NCI-H1092 (cell line): ENCODE results near the gene ENTPD2.

ENCODE experiments used
- DNase-seq: peaks from one replicate; lab custom pipeline; 2025; lab: John Stamatoyannopoulos, UW

The ENTPD2 gene

DNA sequence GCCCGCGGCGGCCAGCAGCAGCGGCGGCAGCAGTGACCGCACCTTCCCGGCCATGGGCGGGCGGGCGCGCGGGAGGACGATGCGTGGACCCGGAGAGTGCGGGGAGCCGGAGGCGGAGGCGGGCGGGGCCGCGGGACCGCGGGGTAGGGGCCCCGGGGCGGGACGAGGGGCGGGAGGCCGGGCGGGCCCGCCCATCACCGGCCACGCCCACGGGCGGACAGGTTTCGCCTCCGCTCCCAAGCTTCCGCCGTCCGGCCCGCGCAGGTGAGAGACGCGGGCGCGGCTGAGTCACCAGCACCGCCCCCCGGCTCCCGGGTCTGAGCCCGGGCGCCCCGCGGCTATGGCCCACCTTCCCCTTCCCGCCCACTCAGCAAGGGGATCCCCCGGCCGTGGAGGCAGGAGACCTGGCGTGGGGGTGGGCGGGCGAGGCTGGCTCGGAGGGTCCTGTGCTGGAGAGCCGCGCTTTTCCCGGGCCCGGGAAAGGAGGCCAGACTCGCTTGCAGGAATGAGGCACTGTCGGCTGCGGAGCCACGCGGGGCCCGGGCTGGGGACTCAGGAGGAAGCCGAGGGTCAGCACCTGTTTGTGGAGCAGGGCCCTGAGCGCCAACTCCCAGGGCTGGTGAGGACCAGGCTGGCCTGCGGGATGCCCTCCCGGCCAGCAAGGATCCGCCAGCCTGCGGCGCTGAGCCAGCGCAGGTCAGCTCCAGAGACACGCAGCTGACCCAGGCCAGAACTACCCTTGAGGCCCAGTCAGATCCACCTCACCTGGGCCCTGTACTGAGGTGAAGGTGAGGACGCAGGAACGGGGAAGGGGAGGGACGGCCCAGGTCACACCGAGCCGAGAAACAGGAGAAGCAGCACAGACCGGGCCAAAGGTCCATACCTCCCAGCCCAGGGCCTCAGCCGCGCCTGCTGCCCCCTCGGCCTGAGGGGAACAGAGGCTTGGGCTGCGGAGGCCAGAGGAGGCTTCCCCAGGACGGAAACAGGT, at the start of gene ENTPD2:
TSS of gene ENTPD2 (minus strand) at position 118 of the 988 bp plus-strand sequence. CDS start at position 54, 64 bp downstream.
- DNase-seq: no peak

DNA sequence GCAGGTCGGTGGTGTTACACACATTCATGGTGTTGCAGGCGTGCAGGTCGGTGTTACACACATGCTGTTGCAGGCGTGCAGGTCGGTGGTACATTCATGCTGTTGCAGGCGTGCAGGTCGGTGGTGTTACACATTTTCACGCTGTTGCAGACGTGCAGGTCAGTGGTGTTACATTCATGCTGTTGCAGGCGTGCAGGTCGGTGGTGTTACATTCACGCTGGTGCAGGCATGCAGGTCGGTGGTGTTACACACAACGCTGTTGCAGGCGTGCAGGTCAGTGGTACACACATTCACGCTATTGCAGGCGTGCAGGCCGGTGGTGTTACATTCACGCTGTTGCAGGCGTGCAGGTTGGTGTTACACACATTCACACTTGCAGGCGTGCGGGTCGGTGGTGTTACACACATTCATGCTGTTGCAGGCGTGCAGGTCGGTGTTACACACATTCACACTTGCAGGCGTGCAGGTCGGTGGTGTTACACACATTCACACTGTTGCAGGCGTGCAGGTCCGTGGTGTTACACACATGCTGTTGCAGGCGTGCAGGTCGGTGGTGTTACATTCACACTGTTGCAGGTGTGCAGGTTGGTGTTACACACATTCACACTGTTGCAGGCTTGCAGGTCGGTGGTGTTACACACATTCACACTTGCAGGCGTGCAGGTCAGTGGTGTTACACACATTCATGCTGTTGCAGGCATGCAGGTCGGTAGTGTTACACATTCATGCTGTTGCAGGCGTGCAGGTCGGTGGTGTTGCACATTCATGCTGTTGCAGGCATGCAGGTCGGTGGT, 49.5 kb upstream of the ENTPD2 start:
- DNase-seq: no peak

DNA sequence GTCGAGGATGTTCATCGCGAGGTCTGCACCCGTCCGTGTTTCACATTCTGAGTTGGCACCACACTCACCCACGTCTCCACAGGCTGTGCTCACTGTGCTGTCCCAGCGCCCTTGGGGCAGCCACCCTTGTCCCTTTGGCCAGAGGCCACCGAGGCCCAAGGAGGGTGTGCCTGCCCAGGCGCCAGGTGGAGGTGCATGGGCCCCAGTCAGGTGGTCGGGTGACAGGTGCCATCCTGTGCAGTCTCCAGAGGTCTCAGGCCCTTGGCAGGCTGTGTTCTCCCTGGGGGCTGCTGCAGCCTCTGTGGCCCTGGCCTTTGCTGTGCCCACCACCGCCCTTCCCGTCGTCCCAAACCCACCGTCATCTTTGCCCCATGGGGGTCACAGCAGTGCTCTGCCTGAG, 45.4 kb upstream of the ENTPD2 start:
- DNase-seq: no peak

DNA sequence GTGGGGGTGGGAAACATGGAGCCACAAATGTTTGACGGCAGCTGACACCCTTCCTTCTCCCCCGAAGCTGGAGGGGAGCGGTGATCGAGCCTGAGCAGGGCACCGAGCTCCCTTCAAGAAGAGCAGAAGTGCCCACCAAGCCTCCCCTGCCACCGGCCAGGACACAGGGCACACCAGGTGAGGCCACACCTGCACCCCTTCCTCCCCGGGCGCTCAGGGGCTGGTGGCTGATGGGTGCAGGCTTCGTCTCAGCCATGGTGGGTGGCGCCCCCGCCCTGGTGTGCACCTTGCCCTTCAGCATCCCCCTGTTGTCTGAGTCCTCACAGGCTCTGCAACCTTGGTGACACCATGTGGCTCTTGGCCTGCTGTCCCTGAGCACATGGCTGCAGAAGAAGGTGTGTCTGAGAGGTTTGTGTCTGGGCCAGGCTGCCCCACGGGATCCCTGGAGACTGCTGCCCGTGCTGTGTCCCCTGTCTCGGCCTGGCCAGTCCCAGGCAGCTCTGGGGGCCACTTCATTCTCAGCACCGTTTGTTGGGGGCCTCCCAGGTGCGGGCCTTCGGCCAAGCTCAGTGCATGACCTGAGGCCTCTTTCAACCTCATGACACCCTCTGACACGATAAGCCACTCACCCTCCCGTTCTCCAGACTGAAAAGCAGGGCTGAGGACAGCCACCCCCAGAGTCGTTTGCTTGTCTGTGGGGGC, 44.1 kb upstream of the ENTPD2 start:
- no peak for DNase-seq

DNA sequence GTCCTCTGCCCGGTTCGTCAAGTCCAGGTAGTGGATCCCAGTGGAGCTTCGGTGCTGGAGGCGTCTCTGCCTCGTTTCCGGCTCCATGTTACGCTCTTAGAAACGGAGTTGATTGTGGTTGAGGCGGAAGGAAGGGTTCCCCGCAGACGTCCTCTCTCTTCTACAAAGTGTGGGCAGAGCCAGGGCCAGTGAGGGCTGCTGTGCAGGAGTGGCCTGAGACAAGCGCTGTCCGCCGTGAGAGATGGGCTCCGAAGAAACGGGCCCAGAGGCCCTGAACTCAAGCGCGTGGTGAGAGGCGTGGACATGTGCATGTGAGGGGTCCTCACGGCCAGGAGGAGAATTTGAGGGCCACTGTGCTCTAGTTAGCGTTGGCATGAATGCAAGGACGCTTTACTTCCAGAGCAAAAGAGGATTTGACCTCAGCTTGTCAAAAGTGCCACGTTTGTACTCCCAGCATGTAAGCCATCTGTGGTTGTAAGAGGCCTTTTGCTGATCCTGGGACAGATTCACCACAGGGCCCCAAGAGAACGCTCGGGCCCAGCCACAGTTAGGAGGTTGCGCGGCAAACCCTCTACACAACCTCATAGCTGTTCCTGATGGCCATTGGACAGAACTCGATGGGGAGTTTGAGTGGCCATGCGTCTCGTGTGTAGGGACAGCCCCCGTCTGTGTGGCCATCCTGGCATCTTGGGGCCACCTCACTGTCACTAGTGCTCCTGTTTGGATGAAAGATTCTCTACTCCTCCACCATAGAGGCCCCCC, 43.1 kb upstream of the ENTPD2 start:
- no peak for DNase-seq

DNA sequence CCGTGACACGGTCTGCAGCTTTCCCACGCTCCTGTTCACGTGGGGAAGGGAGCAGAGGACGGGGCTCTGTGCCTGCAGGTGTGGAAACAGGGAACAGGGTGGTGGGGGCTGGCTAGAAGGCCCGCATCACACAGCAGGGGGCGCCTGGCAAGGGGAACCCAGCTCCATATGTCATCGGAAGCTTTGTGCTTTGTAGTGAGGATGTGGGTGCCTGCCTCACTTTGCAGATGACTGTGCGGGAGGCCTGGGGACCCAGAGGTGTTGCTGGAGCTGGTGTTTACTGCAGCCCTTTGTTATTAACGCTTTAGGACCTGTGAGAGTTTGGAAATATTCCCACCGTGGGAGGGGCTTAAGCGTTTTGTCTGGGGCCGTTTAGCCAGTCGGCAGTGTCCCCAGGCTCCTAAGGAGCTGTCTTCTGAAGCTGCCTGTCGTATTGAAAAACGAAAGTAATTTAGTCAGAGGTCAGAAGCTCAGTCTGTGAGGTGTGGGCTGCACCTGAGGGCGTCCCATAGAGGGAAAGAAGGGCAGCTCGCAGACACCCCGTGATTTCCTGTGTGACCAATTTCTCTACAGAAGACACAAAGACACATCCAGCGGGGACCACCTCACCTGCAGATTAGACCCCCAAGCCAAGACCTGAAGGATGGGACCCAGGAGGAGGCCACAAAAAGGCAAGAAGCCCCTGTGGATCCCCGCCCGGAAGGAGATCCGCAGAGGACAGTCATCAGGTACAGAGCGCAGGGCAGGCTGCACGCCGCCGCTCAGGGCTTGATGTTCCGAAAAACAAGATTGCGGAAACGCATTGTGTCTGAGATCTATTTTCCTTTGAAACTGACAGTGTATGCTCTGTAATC, 42.0 kb upstream of the ENTPD2 start:
- no peak for DNase-seq

DNA sequence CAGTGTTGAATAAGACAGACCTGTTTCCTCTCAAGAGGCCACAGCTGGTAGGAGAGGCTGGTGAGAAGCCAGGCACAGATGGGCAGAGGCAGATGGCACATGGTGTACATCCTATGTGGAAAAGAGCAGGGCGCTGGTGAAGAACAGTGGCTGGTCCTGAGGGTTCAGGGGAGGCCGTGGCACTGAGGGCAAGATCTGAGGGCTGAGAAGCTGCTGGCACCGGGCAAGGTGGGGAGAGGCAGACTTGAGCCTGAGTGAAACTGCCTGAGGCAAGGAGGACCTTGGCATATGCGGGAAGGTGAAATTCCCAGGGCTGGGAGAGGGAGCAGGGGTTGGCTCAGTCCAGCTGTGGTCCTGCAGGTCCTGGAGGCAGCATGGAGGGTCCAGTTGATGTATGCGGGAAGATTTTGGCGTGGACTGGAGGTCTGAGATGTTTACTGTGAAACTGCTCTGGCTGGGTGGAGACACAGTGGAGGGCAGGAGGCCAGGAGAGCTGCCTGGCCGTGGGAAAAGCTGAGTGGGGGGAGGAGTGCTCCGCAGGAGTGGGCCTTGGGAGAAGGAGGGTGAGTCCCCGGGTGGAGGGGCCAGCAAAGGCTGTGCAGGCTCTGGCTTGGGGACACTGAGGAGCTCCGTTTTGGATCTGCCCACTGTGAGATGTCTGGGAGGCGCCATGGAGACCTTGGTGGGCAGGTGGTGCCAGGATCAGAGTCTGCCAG, 35.5 kb upstream of the ENTPD2 start:
- DNase-seq: no peak

DNA sequence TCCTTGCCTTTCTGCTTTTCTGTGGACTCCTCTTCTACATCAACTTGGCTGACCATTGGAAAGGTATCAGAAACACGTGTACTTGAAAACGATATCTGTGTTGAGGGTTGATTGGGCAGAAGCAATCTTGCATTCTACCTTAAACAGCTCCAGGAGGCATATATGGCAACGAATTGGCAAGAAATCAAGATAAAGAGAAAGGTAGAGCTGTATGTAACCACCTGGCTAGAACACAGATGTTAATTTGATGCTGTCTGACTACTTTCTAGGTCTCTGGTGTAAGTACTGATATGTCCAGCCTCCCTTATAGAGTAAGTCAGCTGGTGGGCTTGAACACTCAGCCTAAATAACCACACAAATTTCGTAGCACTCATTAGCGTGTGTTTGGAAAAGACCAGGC, 34.3 kb upstream of the ENTPD2 start:
- DNase-seq: no peak

DNA sequence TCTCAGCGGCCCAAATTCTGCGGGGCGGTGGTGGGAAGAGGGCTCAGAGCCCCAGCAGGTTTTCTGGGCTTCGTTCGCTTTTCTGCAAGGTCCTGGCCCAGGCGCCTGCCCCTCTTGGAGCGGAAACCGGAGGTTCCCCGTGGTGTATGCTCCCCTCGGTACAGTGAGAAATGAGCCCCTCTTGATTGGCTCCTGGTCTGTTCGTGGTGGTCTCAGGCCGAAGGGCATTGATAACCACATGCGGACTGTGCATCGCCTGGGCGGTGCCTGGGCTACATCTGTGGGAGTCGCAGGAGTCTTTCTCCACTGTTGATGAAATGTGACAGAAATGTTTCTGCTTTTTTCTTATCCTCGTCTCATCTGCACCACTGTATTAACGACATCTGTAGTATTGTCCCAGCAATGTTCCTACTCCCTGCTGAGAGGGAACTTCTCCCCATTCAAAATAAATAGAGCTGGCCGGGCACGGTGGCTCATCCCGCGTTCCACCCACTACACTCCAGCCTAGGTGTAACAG, 33.6 kb upstream of the ENTPD2 start:
- no peak for DNase-seq

DNA sequence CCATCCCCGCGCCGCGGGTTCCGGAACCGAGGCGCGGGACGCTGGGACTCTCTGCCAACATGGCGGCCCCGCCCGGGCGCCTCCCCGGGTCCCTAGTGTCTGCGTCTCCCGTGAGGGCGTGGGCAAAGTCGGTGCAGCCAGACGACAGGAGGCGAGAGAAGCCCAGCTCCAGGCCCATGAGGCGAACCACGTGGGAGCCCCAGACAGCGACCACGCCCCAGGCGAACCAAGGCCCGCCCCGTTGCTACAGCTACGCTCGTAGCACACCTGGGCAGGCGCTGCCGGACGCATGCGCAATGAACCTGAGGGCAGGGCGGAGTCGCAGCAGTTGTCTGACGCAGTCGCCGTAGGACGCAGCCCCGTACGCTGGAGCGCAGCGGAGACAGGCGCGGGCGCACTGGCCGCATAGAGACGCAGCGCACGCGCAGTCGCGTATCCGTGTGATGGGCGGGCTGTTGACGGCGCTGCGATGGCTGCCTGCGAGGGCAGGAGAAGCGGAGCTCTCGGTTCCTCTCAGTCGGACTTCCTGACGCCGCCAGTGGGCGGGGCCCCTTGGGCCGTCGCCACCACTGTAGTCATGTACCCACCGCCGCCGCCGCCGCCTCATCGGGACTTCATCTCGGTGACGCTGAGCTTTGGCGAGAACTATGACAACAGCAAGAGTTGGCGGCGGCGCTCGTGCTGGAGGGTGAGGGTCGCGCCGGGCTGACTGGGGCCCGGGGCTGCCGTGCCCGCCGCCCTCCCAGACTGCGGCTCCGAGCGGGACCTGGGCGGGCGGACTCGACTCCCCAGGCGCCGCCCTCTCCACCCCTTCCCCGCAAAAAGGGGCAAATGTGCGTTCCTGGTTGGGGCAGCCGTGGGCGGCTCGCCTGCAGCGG, 32.9 kb upstream of the ENTPD2 start, which contains the start of gene MAN1B1:
TSS of gene MAN1B1 (plus strand) at position 455 of the 878 bp plus-strand sequence. CDS start at position 470, 15 bp downstream.
- peak; percentile 98 for DNase-seq

DNA sequence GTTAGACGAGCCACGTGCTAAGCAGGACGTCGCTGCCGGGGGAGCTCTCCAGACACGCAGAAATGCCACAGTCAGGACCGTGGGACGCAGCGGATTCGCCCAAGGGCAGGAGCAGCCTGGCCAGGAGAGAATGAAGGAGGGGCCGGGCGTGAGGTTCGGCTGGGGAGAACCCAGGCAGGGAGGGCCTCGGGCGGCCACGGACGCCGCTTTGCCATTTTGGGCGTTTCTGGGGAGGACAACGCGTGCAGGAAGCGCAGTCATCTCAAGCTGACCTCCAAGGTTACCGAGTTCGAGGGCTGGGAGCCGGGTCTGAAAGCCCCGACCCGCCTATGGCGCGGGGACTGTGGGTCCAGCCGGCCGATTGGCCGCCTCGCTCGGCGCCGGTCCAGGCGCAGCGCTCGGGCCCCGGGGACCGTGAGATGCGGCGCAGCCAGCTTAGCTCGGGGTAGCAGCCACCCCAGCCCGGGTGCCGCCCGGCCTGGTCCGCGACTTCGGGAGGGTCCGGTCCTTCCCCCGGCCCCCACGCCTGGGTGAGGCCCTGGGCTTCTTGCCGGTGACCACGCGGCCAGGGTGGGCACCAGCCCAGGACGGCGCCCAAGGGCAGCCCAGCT, 32.2 kb upstream of the ENTPD2 start:
- DNase-seq: no peak

DNA sequence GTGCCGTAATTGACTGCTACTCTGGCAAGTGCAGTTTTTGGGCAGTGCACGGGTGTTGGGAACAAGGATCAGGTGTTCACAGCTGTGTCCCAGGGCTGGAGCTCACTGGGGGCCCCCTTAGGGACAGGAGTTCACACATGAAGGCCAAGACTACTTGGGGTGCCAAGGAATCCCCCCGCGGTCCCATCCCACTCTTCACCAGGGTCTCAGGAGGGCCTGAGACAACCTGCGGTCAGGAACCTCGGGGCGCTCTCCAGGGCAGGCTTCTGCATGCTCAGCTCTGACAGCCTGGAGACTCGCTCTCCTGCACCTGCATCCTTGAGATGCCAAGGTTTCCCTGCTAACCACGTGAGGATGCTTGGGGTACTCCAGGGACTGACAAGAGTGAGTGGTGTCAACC, 30.7 kb upstream of the ENTPD2 start:
- DNase-seq: no peak

DNA sequence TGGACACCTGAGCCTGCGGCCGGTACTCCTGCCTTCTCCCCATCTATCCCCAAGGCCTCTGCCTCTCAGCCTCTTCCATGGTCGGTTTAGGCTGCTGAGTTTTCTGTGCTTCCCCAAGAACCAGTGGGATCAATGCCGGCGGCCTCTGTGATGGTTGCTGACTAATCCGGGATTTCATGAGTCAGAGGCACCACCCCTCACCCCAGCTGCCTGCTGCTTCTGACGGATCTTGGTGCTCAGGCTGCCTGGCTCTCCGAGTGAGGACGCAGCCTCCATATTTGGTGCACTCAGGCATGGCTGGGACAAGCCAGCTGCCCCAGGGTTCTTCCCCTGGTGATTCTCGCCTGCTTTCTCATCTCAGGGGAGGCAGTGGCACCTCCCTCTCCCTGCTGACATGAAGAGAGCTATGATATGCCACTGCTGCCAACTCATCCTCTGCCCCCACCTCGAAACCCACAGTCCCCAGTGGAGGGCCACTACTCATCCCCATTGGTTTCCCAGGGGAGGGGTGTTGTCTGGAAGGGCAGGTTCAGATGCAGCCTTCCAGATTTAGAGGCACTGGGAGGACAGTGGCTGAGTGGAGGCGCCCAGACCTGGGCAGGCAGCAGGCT, 29.6 kb upstream of the ENTPD2 start:
- DNase-seq: no peak

DNA sequence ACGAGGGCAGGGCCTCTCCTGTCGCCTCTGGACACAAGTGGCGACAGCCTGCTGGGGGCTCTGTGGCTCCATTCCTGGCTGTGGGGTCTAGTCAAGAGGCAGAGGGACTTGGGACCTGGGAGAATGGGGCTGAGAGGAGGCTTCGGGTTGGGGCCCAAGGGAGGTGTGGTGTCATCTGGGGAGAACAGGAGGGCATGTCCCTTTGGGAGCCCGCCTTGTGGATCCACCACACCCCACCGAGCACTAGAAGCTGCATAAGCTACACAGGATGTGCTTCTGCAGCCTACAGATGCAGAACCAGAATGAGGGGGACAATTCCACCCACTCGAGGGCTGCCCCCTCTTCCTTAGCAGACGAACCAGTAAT, 29.0 kb upstream of the ENTPD2 start:
- no peak for DNase-seq

DNA sequence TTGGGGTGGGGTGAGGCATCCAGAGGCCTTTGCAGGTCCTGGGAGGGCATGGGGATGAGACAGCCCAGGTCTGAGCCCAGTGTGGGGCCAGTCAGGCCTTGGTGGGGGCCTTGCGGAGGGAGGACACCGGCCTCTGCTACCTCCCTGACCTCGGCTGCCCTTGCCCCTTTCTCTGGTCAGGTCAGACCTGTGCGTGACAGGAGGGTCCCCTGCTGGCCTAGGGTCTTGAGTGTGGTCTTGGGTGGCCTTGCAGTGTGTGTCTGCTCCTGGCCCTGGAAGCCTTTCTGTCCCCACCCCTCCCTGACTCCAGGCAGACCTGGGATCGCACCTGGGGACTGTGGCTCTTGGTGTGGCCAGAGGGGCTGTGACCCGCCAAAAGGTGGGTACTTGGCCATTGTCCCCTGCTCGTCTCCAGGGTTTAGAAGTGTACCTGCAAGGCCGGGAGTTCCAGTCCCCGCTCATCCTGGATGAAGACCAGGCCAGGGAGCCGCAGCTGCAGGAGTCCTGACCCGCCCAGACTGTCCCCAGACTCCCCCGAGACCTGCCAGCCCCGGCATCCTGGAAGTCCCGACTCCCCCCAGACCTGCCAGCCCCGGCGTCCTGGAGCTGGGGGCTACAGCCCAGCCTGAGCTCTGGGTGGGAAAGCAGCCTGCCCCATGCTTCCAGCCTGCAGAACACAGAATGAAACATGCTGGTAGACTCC, 28.5 kb upstream of the ENTPD2 start:
- no peak for DNase-seq

DNA sequence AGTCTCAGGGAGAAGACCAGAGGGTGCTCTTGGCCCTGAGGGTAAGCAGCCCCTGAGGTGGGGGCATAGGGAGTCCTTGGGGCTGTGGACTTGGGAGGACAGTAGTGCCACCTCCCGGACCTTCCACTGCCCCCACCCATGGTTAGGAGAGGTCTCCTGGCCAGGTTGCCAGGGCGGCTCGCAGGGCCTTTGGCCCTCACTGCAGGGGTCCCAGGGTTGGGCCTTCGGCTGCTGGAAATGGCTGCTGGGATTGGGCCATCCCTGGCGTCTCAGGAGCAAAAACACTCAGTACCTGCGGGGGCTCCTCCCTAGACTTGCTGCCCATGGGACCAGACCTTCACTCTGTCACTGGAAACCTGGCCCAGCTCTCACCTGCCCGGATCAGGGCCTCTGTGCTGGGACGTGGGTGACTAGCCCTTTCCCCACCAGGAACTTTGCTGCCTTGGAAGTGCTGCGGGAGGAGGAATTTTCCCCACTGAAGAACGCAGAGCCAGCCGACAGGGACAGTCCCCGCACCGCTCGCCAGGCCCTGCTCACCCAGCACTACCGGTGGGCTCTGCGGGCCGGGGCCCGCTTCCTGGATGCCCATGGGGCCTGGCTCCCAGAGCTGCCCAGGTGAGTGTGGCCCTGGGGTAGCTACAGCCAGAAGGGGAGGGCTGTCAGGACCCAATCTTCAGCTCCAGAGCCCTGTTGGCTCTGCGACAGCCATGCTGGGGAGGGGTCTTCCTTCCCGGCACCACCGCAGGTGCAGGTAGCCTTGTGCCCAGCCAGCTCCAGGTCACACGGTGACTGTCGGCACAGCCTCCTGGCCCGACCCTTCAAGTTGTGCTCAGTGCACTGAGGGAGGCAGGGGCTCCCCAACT, 26.6 kb upstream of the ENTPD2 start:
- no peak for DNase-seq
